Activated naive CD4-positive, alpha-beta T cell treated with anti-CD3 and anti-CD28 coated beads, Interleukin-2, amount 10 ng/mL, durations not matched to agents 7 days and 5 days (primary cell): ENCODE measurements around the gene FBF1.
A peak's percentile ranks its signal among the peaks of the same experiment; 100 is the strongest.
"Not testable (repeated sequence)": the region's sequence is repeated elsewhere in the genome, so short reads cannot be mapped to it uniquely, and the experiment has no call there.

Experiments
- CTCF ChIA-PET: fragments of 350-600 bp; sonication (Branson Sonifier 250); formaldehyde crosslinking; loops from one replicate; lab custom pipeline; 2021; ENCODE audit warnings: antibody characterized with exemption; lab: Charles Lee
- DNase-seq: peaks from one replicate; pipeline ENCODE4 v3.0.0-alpha.2; 2020
- H3K27ac Mint-ChIP-seq: one replicate; pipeline ENCODE4 v1.8.0; 2021; ENCODE audit warnings: mild to moderate bottlenecking, moderate library complexity, mixed read lengths
- H3K27me3 Mint-ChIP-seq: one replicate; pipeline ENCODE4 v1.8.0; 2021; ENCODE audit warnings: mild to moderate bottlenecking, mixed read lengths
- H3K36me3 Mint-ChIP-seq: one replicate; pipeline ENCODE4 v1.8.0; 2021; ENCODE audit warnings: mixed read lengths
- H3K4me1 Mint-ChIP-seq: one replicate; pipeline ENCODE4 v1.8.0; 2021; ENCODE audit warnings: mixed read lengths
- H3K4me3 Mint-ChIP-seq: one replicate; pipeline ENCODE4 v1.8.0; 2021; ENCODE audit warnings: mild to moderate bottlenecking, moderate library complexity, mixed read lengths
- H3K9me3 Mint-ChIP-seq: one replicate; pipeline ENCODE4 v1.8.0; 2021; ENCODE audit warnings: mixed read lengths

The FBF1 gene

GRCh38 chr17:75876190-75876937 lies 64.5 kb downstream of the FBF1 start:
- peaks cover 55% of the 10 kb centered on the region for H3K4me1 Mint-ChIP-seq
- H3K27me3 Mint-ChIP-seq = peaks cover 34% of the 10 kb centered on the region
- peak overlapping the region; percentile 97 for H3K4me3 Mint-ChIP-seq
- no peaks in the 10 kb centered on the region for H3K9me3 Mint-ChIP-seq
- DNase-seq = peak; percentile 90
- peaks cover 16% of the 10 kb centered on the region for H3K36me3 Mint-ChIP-seq
- CTCF ChIA-PET = interaction anchor here (1.1 to 9.2 kb wide), 10 partner anchors 9 to 69 kb away, joined by 3 to 103 read pairs (median 5); partner anchors contain the start of genes TRIM65, UNC13D and WBP2
- peak overlapping the region; percentile 93 for H3K27ac Mint-ChIP-seq

GRCh38 chr17:75875940-75876189 lies 65.0 kb downstream of the FBF1 start:
- CTCF ChIA-PET = interaction anchor here (1.1 to 9.2 kb wide), 9 partner anchors 8 to 49 kb away, joined by 3 to 103 read pairs (median 5); partner anchors contain the start of genes TRIM65, UNC13D and WBP2
- Mint-ChIP-seq H3K27ac (peak overlapping the region; percentile 93), H3K9me3 (no peaks in the 10 kb centered on the region), H3K27me3 (peaks cover 29% of the 10 kb centered on the region), H3K4me1 (peaks cover 53% of the 10 kb centered on the region), H3K36me3 (peaks cover 16% of the 10 kb centered on the region), H3K4me3 (peak overlapping the region; percentile 97)
- no peak for DNase-seq

GRCh38 chr17:75875182-75875939 lies 65.5 kb downstream of the FBF1 start:
- no peak for DNase-seq
- Mint-ChIP-seq H3K27ac (peak overlapping the region; percentile 93), H3K4me1 (peaks cover 56% of the 10 kb centered on the region), H3K27me3 (peaks cover 24% of the 10 kb centered on the region), H3K36me3 (peaks cover 16% of the 10 kb centered on the region), H3K9me3 (no peaks in the 10 kb centered on the region), H3K4me3 (peak overlapping the region; percentile 97)
- CTCF ChIA-PET = interaction anchor here (1.0 to 9.2 kb wide), 10 partner anchors 8 to 48 kb away, joined by 3 to 103 read pairs (median 4); partner anchors contain the start of genes MRPL38, TRIM65, UNC13D and WBP2

- H3K4me3 Mint-ChIP-seq = no peak overlapping the region
- CTCF ChIA-PET = interaction anchor here (1.0 to 9.2 kb wide), 7 partner anchors 13 to 30 kb away, joined by 4 to 103 read pairs (median 8); partner anchors contain the start of genes MRPL38, TRIM65 and WBP2
- no peak for DNase-seq
- H3K27ac Mint-ChIP-seq = peak overlapping the region; percentile 55
- H3K27me3 Mint-ChIP-seq = peaks cover 16% of the 10 kb centered on the region
- peaks cover 16% of the 10 kb centered on the region for H3K36me3 Mint-ChIP-seq
- H3K9me3 Mint-ChIP-seq = no peaks in the 10 kb centered on the region
- peaks cover 56% of the 10 kb centered on the region for H3K4me1 Mint-ChIP-seq
Observed at GRCh38 chr17:75874323-75875181, 66.3 kb downstream of the FBF1 start.

- no peak for DNase-seq
- Mint-ChIP-seq H3K27me3 (peaks cover 10% of the 10 kb centered on the region), H3K27ac (peak overlapping the region; percentile 97), H3K9me3 (no peaks in the 10 kb centered on the region), H3K36me3 (peaks cover 16% of the 10 kb centered on the region), H3K4me3 (no peak overlapping the region), H3K4me1 (peaks cover 54% of the 10 kb centered on the region)
- CTCF ChIA-PET = interaction anchor here (1.0 to 4.8 kb wide), 5 partner anchors 12 to 126 kb away, joined by 3 to 31 read pairs (median 5); partner anchors contain the start of gene TRIM65
Observed at GRCh38 chr17:75873587-75874322, 67.1 kb downstream of the FBF1 start.

- Mint-ChIP-seq H3K36me3 (peaks cover 16% of the 10 kb centered on the region), H3K4me3 (peak overlapping the region; percentile 28)
Observed at GRCh38 chr17:75872434-75873351, 68.1 kb downstream of the FBF1 start.

GRCh38 chr17:75870228-75870627 lies 70.6 kb downstream of the FBF1 start:
- H3K9me3 Mint-ChIP-seq, H3K36me3 Mint-ChIP-seq, DNase-seq, H3K27ac Mint-ChIP-seq, H3K4me3 Mint-ChIP-seq, H3K27me3 Mint-ChIP-seq: not testable (repeated sequence)
- CTCF ChIA-PET = interaction anchor here (1.0 to 4.8 kb wide), 2 partner anchors 9 to 26 kb away, joined by 3 to 31 read pairs; partner anchors contain the start of gene TRIM65
- H3K4me1 Mint-ChIP-seq = peaks cover 34% of the 10 kb centered on the region

More at GRCh38 chr17:75872434-75873351, 68.1 kb downstream of the FBF1 start:
- no peaks in the 10 kb centered on the region for H3K9me3 Mint-ChIP-seq
- peaks cover 50% of the 10 kb centered on the region for H3K4me1 Mint-ChIP-seq
- H3K27me3 Mint-ChIP-seq = peaks cover 4% of the 10 kb centered on the region
- peak; percentile 89 for DNase-seq
- H3K27ac Mint-ChIP-seq = peak overlapping the region; percentile 97
- CTCF ChIA-PET = interaction anchor here (0.6 to 4.8 kb wide), 6 partner anchors 11 to 262 kb away, joined by 3 to 31 read pairs (median 4); partner anchors contain the start of gene TRIM65

GRCh38 chr17:75869282-75870141 lies 71.3 kb downstream of the FBF1 start:
- H3K27ac Mint-ChIP-seq = no peak overlapping the region

GRCh38 chr17:75868730-75869281 lies 72.0 kb downstream of the FBF1 start:
- H3K36me3 Mint-ChIP-seq, H3K27me3 Mint-ChIP-seq, H3K27ac Mint-ChIP-seq, CTCF ChIA-PET, DNase-seq, H3K9me3 Mint-ChIP-seq, H3K4me3 Mint-ChIP-seq: not testable (repeated sequence)
- H3K4me1 Mint-ChIP-seq = peaks cover 41% of the 10 kb centered on the region

More at GRCh38 chr17:75869282-75870141, 71.3 kb downstream of the FBF1 start:
- DNase-seq = no peak
- Mint-ChIP-seq H3K27me3 (no peaks in the 10 kb centered on the region), H3K36me3 (peaks cover 7% of the 10 kb centered on the region), H3K4me1 (peaks cover 37% of the 10 kb centered on the region), H3K4me3 (no peak overlapping the region), H3K9me3 (no peaks in the 10 kb centered on the region)
- CTCF ChIA-PET = interaction anchor here (1.0 to 4.8 kb wide), 2 partner anchors 8 to 27 kb away, joined by 3 to 31 read pairs; partner anchors contain the start of gene TRIM65

- H3K4me3 Mint-ChIP-seq, H3K36me3 Mint-ChIP-seq, H3K27me3 Mint-ChIP-seq, DNase-seq, H3K9me3 Mint-ChIP-seq: not testable (repeated sequence)
- CTCF ChIA-PET = interaction anchor here (1.1 to 8.8 kb wide), 4 partner anchors 11 to 140 kb away, joined by 4 to 74 read pairs (median 6); partner anchors contain the start of genes UNC13D and WBP2
- Mint-ChIP-seq H3K27ac (peak overlapping the region; percentile 91), H3K4me1 (peaks cover 30% of the 10 kb centered on the region)
Observed at GRCh38 chr17:75865404-75866188, 75.2 kb downstream of the FBF1 start.
